ENCODE data around the gene LRCH2. TPM values are rescaled to one million over a fixed set of nuclear protein-coding genes. Genes with fewer than 3 reads are reported as not detected.

LRCH2 gene
- total and polyA plus RNA-seq, 2 of the 13 experiments (the other 11 are each of a cell fraction or from before 2014, with no cell fraction given): not detected

DNA sequence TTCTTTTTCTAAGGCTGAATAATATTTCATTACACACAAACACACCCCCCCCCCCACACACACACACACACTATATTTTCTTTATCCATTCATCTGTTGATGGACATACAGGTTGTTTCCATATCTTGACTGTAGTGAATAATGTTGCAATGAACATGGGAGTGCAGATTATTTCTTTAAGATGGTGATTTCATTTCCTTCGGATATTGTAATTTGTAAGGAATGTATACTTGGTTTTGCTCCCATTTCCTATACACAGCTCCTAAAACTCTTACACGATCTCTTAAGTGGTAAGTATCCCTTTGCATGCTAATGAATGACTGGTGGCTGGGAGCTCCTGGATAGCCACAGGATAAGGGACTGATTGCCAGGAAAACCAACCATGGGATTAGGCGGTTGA, 59.3 kb downstream of the LRCH2 start:
- BruUV-seq (replicated peaks): no TSS peak
- in situ Hi-C loops (cut with HindIII; ENCODE audit: extremely low pct_ligation_motif_present, low pct_unique_long_range_greater_than_20kb) (no loop called here), intact Hi-C loops (cut with micrococcal nuclease; ENCODE audit: unreplicated experiment) (loop anchor here (5.0 kb wide), 1 partner anchor 388 kb away; the partner anchor contains the start of gene PLS3)
- H3K4me1 ChIP-seq (ENCODE audit: insufficient read depth, low read length): no peaks in the 10 kb centered on the region
- ATAC-seq (no peak), FAIRE-seq (no peak), DNase-seq (ENCODE audit: low spot score) (no peak)
- H3K27ac ChIP-seq (ENCODE audit: extremely low read length, insufficient read depth, low read length): no peak overlapping the region
- POLR2A ChIA-PET: no interaction called here
- H4K20me1 ChIP-seq (ENCODE audit: insufficient read depth, low read length): no peaks in the 10 kb centered on the region
- no peaks in the 10 kb centered on the region for H3K27me3 ChIP-seq (ENCODE audit: control insufficient read depth in 1 of 2, insufficient read depth in 2 of 2, low read length in 2 of 2)
- H3K79me2 ChIP-seq (ENCODE audit: insufficient read depth, low read length): no peaks in the 10 kb centered on the region
- no peak overlapping the region for H3K4me3 ChIP-seq (replicated peaks in 1 of 3; ENCODE audit: insufficient read depth in 1 of 3, low read depth in 2 of 3, low read length in 3 of 3)
- CTCF ChIA-PET (ENCODE audit: low intra/inter-chr PET ratio, low total read pairs): no interaction called here
- no peaks in the 10 kb centered on the region for H3K36me3 ChIP-seq (replicated peaks in 1 of 2; ENCODE audit: control insufficient read depth in 1 of 2, insufficient read depth in 2 of 2, low read length in 2 of 2)
- no peak overlapping the region for H3K9ac ChIP-seq (ENCODE audit: insufficient read depth, low read depth, low read length)
- H3K4me2 ChIP-seq (ENCODE audit: low read depth, low read length): no peak overlapping the region
- H2AFZ ChIP-seq (ENCODE audit: low read length): no peak overlapping the region
- 33% methylated on average over 3 of the region's 3 CpGs for WGBS (ENCODE audit: low lambda C conversion rate)
- H3K9me3 ChIP-seq (ENCODE audit: low read length): no peaks in the 10 kb centered on the region
- TF ChIP-seq, protein P1, sequence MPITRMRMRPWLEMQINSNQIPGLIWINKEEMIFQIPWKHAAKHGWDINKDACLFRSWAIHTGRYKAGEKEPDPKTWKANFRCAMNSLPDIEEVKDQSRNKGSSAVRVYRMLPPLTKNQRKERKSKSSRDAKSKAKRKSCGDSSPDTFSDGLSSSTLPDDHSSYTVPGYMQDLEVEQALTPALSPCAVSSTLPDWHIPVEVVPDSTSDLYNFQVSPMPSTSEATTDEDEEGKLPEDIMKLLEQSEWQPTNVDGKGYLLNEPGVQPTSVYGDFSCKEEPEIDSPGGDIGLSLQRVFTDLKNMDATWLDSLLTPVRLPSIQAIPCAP (CRISPR knock-in tag; IDR thresholded peaks at IDR 0.05; ENCODE audit: low read depth): no peak
- TF ChIP-seq, protein P2, sequence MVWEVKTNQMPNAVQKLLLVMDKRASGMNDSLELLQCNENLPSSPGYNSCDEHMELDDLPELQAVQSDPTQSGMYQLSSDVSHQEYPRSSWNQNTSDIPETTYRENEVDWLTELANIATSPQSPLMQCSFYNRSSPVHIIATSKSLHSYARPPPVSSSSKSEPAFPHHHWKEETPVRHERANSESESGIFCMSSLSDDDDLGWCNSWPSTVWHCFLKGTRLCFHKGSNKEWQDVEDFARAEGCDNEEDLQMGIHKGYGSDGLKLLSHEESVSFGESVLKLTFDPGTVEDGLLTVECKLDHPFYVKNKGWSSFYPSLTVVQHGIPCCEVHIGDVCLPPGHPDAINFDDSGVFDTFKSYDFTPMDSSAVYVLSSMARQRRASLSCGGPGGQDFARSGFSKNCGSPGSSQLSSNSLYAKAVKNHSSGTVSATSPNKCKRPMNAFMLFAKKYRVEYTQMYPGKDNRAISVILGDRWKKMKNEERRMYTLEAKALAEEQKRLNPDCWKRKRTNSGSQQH (CRISPR knock-in tag; IDR thresholded peaks at IDR 0.05; ENCODE audit: low read depth): no peak
- TF ChIP-seq ZNF296 (CRISPR knock-in tag; conservative IDR thresholded peaks at IDR 0.05) (no peak), HES4 (CRISPR knock-in tag; IDR thresholded peaks at IDR 0.05; ENCODE audit: borderline replicate concordance) (no peak), KLF16 (CRISPR knock-in tag; IDR thresholded peaks at IDR 0.05) (no peak), RBM39 (IDR thresholded peaks at IDR 0.05; ENCODE audit: low read depth, low read length, poor library complexity, severe bottlenecking) (no peak), SRSF4 (IDR thresholded peaks at IDR 0.05; ENCODE audit: low read depth, low read length, poor library complexity, severe bottlenecking) (no peak), STAG1 (CRISPR knock-in tag; IDR thresholded peaks at IDR 0.05) (no peak), SKI (IDR thresholded peaks at IDR 0.05; ENCODE audit: partially characterized antibody) (no peak), ZNF17 (CRISPR knock-in tag; IDR thresholded peaks at IDR 0.05) (no peak), HOXA3 (CRISPR knock-in tag; IDR thresholded peaks at IDR 0.05) (no peak), ZNF382 (CRISPR knock-in tag; IDR thresholded peaks at IDR 0.05; ENCODE audit: borderline replicate concordance) (no peak), RNF2 (conservative IDR thresholded peaks at IDR 0.05; ENCODE audit: low read depth) (no peak), JARID2 (CRISPR knock-in tag; IDR thresholded peaks at IDR 0.05; ENCODE audit: insufficient replicate concordance) (no peak), ZNF614 (CRISPR knock-in tag; IDR thresholded peaks at IDR 0.05; ENCODE audit: borderline replicate concordance) (no peak)
- TF ChIP-seq, protein P3, sequence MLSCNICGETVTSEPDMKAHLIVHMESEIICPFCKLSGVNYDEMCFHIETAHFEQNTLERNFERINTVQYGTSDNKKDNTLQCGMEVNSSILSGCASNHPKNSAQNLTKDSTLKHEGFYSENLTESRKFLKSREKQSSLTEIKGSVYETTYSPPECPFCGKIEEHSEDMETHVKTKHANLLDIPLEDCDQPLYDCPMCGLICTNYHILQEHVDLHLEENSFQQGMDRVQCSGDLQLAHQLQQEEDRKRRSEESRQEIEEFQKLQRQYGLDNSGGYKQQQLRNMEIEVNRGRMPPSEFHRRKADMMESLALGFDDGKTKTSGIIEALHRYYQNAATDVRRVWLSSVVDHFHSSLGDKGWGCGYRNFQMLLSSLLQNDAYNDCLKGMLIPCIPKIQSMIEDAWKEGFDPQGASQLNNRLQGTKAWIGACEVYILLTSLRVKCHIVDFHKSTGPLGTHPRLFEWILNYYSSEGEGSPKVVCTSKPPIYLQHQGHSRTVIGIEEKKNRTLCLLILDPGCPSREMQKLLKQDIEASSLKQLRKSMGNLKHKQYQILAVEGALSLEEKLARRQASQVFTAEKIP (CRISPR knock-in tag; IDR thresholded peaks at IDR 0.05; ENCODE audit: borderline replicate concordance): no peak

All from HepG2 (cell line).